Mesodermal cell (in vitro differentiated cells): ENCODE measurements around the gene IRF2BP1.
A peak's percentile ranks its signal among the peaks of the same experiment; 100 is the strongest.
"Not testable (repeated sequence)": the region's sequence is repeated elsewhere in the genome, so short reads cannot be mapped to it uniquely, and the experiment has no call there.

Experiments used
- H3K27ac ChIP-seq: 2 replicates; pipeline ENCODE4 v1.7.0; 2013; ENCODE audit warnings: mild to moderate bottlenecking, low read depth, low read length, moderate library complexity; ENCODE audit not compliant: severe bottlenecking
- H3K36me3 ChIP-seq: 2 replicates; pipeline ENCODE4 v1.7.1; 2013; ENCODE audit warnings: mild to moderate bottlenecking, low read length, moderate library complexity; ENCODE audit not compliant: control insufficient read depth, insufficient read depth
- H3K4me1 ChIP-seq: one replicate; pipeline ENCODE4 v1.7.1; 2013; ENCODE audit warnings: mild to moderate bottlenecking, low read length; ENCODE audit not compliant: insufficient read depth, control insufficient read depth, poor library complexity, severe bottlenecking
- H3K4me3 ChIP-seq: 2 replicates; pipeline ENCODE4 v1.7.0; 2013; ENCODE audit warnings: low read length, control low read depth, mild to moderate bottlenecking; ENCODE audit not compliant: insufficient read depth, poor library complexity, severe bottlenecking; ENCODE audit errors: extremely low read depth
- H3K9me3 ChIP-seq: 2 replicates; pipeline ENCODE4 v1.7.1; 2013; ENCODE audit warnings: mild to moderate bottlenecking, low read length, moderate library complexity; ENCODE audit not compliant: control insufficient read depth
- WGBS, 2 experiments: methylation state at CpG; one replicate each; pipeline ENCODE4 v1.1.5; 2013; ENCODE audit warnings: missing lambda C conversion rate in 2 of 2; ENCODE audit not compliant: insufficient coverage in 2 of 2; 5-methylcytosine and 5-hydroxymethylcytosine counted together

The IRF2BP1 gene

GRCh38 chr19:45901912-45902650 is 16.1 kb upstream of the IRF2BP1 start, which contains the start of gene MYPOP:
Gene MYPOP, minus strand, starts transcription at chr19:45902613. Its CDS starts 840 bp downstream, at chr19:45901773.
- Histone ChIP-seq H3K36me3 (peaks cover 32% of the 10 kb centered on the region), H3K9me3 (no peaks in the 10 kb centered on the region), H3K27ac (peak within 1 kb of the TSS; percentile 69), H3K4me3 (peak within 1 kb of the TSS; percentile 77), H3K4me1 (peaks cover 6% of the 10 kb centered on the region)
- 0 to 1% methylated on average over 34 to 42 of the region's 47 CpGs for WGBS, 2 experiments

GRCh38 chr19:45901432-45901911 is 15.5 kb upstream of the IRF2BP1 start:
- peak overlapping the region; percentile 77 for H3K4me3 ChIP-seq
- H3K4me1 ChIP-seq: peaks cover 6% of the 10 kb centered on the region
- H3K27ac ChIP-seq: no peak overlapping the region
- WGBS, 2 experiments: 4 to 5% methylated on average over 50 to 63 of the region's 69 CpGs
- H3K36me3 ChIP-seq: peaks cover 34% of the 10 kb centered on the region
- H3K9me3 ChIP-seq: no peaks in the 10 kb centered on the region

- Histone ChIP-seq H3K27ac (no peak overlapping the region), H3K36me3 (peaks cover 38% of the 10 kb centered on the region), H3K4me3 (peak overlapping the region; percentile 77), H3K9me3 (no peaks in the 10 kb centered on the region), H3K4me1 (peaks cover 6% of the 10 kb centered on the region)
- WGBS, 2 experiments: 42 to 45% methylated on average over 15 to 21 of the region's 22 CpGs
These were observed 14.9 kb upstream of the IRF2BP1 start for GRCh38 chr19:45900738-45901431.

- peaks cover 6% of the 10 kb centered on the region for H3K4me1 ChIP-seq
- peaks cover 45% of the 10 kb centered on the region for H3K36me3 ChIP-seq
- no peaks in the 10 kb centered on the region for H3K9me3 ChIP-seq
- H3K27ac ChIP-seq: no peak overlapping the region
- H3K4me3 ChIP-seq: no peak overlapping the region
- WGBS, 2 experiments: 88 to 97% methylated on average over 2 to 3 of the region's 4 CpGs
These were observed 14.1 kb upstream of the IRF2BP1 start for GRCh38 chr19:45899919-45900589.

GRCh38 chr19:45899253-45899652 is 13.3 kb upstream of the IRF2BP1 start:
- Histone ChIP-seq H3K9me3 (no peaks in the 10 kb centered on the region), H3K27ac (no peak overlapping the region), H3K4me3 (no peak overlapping the region), H3K4me1 (peaks cover 6% of the 10 kb centered on the region), H3K36me3 (peaks cover 52% of the 10 kb centered on the region)
- 89 to 97% methylated on average over 3 to 4 of the region's 7 CpGs for WGBS, 2 experiments

- H3K4me1 ChIP-seq: peaks cover 4% of the 10 kb centered on the region
- peaks cover 52% of the 10 kb centered on the region for H3K36me3 ChIP-seq
- H3K9me3 ChIP-seq: no peaks in the 10 kb centered on the region
- no peak overlapping the region for H3K27ac ChIP-seq
- no peak overlapping the region for H3K4me3 ChIP-seq
- WGBS, 2 experiments: 93 to 100% methylated on average over 5 to 7 of the region's 8 CpGs
These were observed 11.4 kb upstream of the IRF2BP1 start for GRCh38 chr19:45897261-45897812.

- H3K9me3 ChIP-seq, H3K4me3 ChIP-seq, H3K27ac ChIP-seq, H3K4me1 ChIP-seq: not testable (repeated sequence)
- 96 to 98% methylated on average over 8 to 10 of the region's 12 CpGs for WGBS, 2 experiments
- peaks cover 52% of the 10 kb centered on the region for H3K36me3 ChIP-seq
These were observed 10.2 kb upstream of the IRF2BP1 start for GRCh38 chr19:45895983-45896599.

- Histone ChIP-seq H3K36me3 (peaks cover 49% of the 10 kb centered on the region), H3K9me3 (no peaks in the 10 kb centered on the region), H3K4me3 (no peak overlapping the region), H3K4me1 (no peaks in the 10 kb centered on the region), H3K27ac (no peak overlapping the region)
- WGBS, 2 experiments: 92 to 95% methylated on average over 7 to 8 of the region's 9 CpGs
These were observed 9.6 kb upstream of the IRF2BP1 start for GRCh38 chr19:45895519-45895972.

GRCh38 chr19:45890877-45891276 is 4.9 kb upstream of the IRF2BP1 start:
- no peaks in the 10 kb centered on the region for H3K4me1 ChIP-seq
- peaks cover 21% of the 10 kb centered on the region for H3K36me3 ChIP-seq
- no peaks in the 10 kb centered on the region for H3K9me3 ChIP-seq
- H3K4me3 ChIP-seq: no peak overlapping the region
- WGBS, 2 experiments: 84 to 89% methylated on average over 5 to 9 of the region's 17 CpGs
- no peak overlapping the region for H3K27ac ChIP-seq
